ENCODE data around the gene AGBL3. TPM values are rescaled to one million over a fixed set of nuclear protein-coding genes. Genes with fewer than 3 reads are reported as not detected.

Gene AGBL3
- polyA plus RNA-seq, 2 of the 4 experiments (the other 2 are of a cell fraction): 2.2 to 4.3 TPM

- Histone ChIP-seq H3K4me3 (no peak overlapping the region), H3K4me1 (peaks cover 16% of the 10 kb centered on the region), H3K4me2 (no peak overlapping the region), H3K27ac (no peak overlapping the region), H3K9me3 (peaks cover 10% of the 10 kb centered on the region)
- TF ChIP-seq CTCF (IDR thresholded peaks at IDR 0.05): no peak
- TF ChIP-seq FOSB (CRISPR knock-in tag; IDR thresholded peaks at IDR 0.05): no peak
- TF ChIP-seq CBX8 (IDR thresholded peaks at IDR 0.05): no peak
- TF ChIP-seq JUN (IDR thresholded peaks at IDR 0.05): no peak
- TF ChIP-seq ESRRA (IDR thresholded peaks at IDR 0.05; ENCODE audit: borderline replicate concordance, low read length): no peak
- no peak for TF ChIP-seq TP53 (CRISPR knock-in tag; IDR thresholded peaks at IDR 0.05)
- TF ChIP-seq CHD2 (IDR thresholded peaks at IDR 0.05; ENCODE audit: low read length, partially characterized antibody): no peak
- TF ChIP-seq EHMT2 (IDR thresholded peaks at IDR 0.05; ENCODE audit: low read depth): no peak
- TF ChIP-seq REST (IDR thresholded peaks at IDR 0.05): no peak
- TF ChIP-seq MAFK (IDR thresholded peaks at IDR 0.05; ENCODE audit: partially characterized antibody): no peak
- TF ChIP-seq FOSL2 (IDR thresholded peaks at IDR 0.05): no peak
- TF ChIP-seq FOSL2 (CRISPR knock-in tag; IDR thresholded peaks at IDR 0.05): no peak
- TF ChIP-seq ZSCAN20 (CRISPR knock-in tag; IDR thresholded peaks at IDR 0.05): no peak
- TF ChIP-seq MAZ (IDR thresholded peaks at IDR 0.05; ENCODE audit: borderline replicate concordance, low read depth, low read length): no peak
- no peak for TF ChIP-seq BHLHE40 (IDR thresholded peaks at IDR 0.05; ENCODE audit: low read depth, low read length)
- no peak for TF ChIP-seq E2F6 (IDR thresholded peaks at IDR 0.05; ENCODE audit: borderline replicate concordance, low read depth)
- no peak for TF ChIP-seq NPAS2 (CRISPR knock-in tag; IDR thresholded peaks at IDR 0.05; ENCODE audit: borderline replicate concordance)
- TF ChIP-seq PHF8 (IDR thresholded peaks at IDR 0.05; ENCODE audit: borderline replicate concordance, low read depth): no peak
- TF ChIP-seq RFX5 (IDR thresholded peaks at IDR 0.05): no peak
- TF ChIP-seq NR3C1 (IDR thresholded peaks at IDR 0.05): no peak
- no peak for TF ChIP-seq HEYL (CRISPR knock-in tag; IDR thresholded peaks at IDR 0.05)
- DNase-seq (ENCODE audit: low read depth in 1 of 2, low spot score in 1 of 2) (no peak), FAIRE-seq (no peak), ATAC-seq (no peak)
- ChIA-PET CTCF (interaction anchor here (0.8 to 2.0 kb wide), 5 partner anchors 9 to 492 kb away, joined by 3 to 5 read pairs (median 3); partner anchors contain the start of gene CYREN), POLR2A (no interaction called here)
- 91% methylated on average over 2 of the region's 2 CpGs for WGBS (ENCODE audit: missing lambda C conversion rate)
Measured at GRCh38 chr7:135151132-135151531, 164.8 kb downstream of the AGBL3 start.

- FAIRE-seq: no peak
- whole genome bisulfite sequencing (ENCODE audit: missing lambda C conversion rate): 75% methylated on average over 6 of the region's 6 CpGs
Measured at GRCh38 chr7:135151533-135151932, 165.2 kb downstream of the AGBL3 start.

More at GRCh38 chr7:135151533-135151932, 165.2 kb downstream of the AGBL3 start:
- Histone ChIP-seq H3K4me1 (peaks cover 16% of the 10 kb centered on the region), H3K4me3 (no peak overlapping the region), H3K27ac (no peak overlapping the region), H3K4me2 (no peak overlapping the region), H3K9me3 (peaks cover 14% of the 10 kb centered on the region)
- ATAC-seq (no peak), DNase-seq (ENCODE audit: low read depth in 1 of 2, low spot score in 1 of 2) (no peak)
- CTCF ChIA-PET: interaction anchor here (0.8 to 2.0 kb wide), 4 partner anchors 9 to 491 kb away, joined by 3 to 5 read pairs (median 4); partner anchors contain the start of gene CYREN
- TF ChIP-seq RCOR1 (IDR thresholded peaks at IDR 0.05; ENCODE audit: low read depth, low read length) (no peak), RFX5 (IDR thresholded peaks at IDR 0.05) (no peak), MAZ (IDR thresholded peaks at IDR 0.05; ENCODE audit: borderline replicate concordance, low read depth, low read length) (no peak), ZSCAN20 (CRISPR knock-in tag; IDR thresholded peaks at IDR 0.05) (no peak), POLR2A (IDR thresholded peaks at IDR 0.05; ENCODE audit: low read length) (no peak), EHF (CRISPR knock-in tag; IDR thresholded peaks at IDR 0.05) (no peak), KDM1A (IDR thresholded peaks at IDR 0.05; ENCODE audit: low read depth) (no peak), MAX (IDR thresholded peaks at IDR 0.05) (no peak)
- POLR2A ChIA-PET: no interaction called here
